Kidney (tissue), 14 donors: Measurements from ENCODE around the gene IPO4. TPM values are rescaled to one million over a fixed set of nuclear protein-coding genes. Genes with fewer than 3 reads are reported as not detected.
A peak's percentile ranks its signal among the peaks of the same experiment; 100 is the strongest.

Source experiments
- DNase-seq, 5 donors: peaks; one replicate each; pipeline ENCODE4 v3.0.0-alpha.2; 2013 to 2020
- FAIRE-seq: peaks from 2 replicates; lab custom pipeline; 2012; peaks lifted over from hg19 to GRCh38; lab: Jason Lieb, UNC
- H3K27ac ChIP-seq, 2 donors: one replicate each; pipeline ENCODE4 v1.7.0; 2013; ENCODE audit warnings: low read depth in 2 of 2, low read length in 2 of 2, inconsistent platforms in 1 of 2
- H3K27me3 ChIP-seq: one replicate; pipeline ENCODE4 v1.7.1; 2013; ENCODE audit warnings: low read length, inconsistent platforms; ENCODE audit not compliant: control insufficient read depth, insufficient read depth
- H3K36me3 ChIP-seq, 3 donors: one replicate each; pipeline versions ENCODE4 v1.7.0 to v1.7.1; 2013; ENCODE audit warnings: low read length in 3 of 3, control low read depth in 1 of 3, inconsistent platforms in 1 of 3; ENCODE audit not compliant: insufficient read depth in 3 of 3, control insufficient read depth in 2 of 3
- H3K4me1 ChIP-seq, 3 donors: one replicate each; pipeline versions ENCODE4 v1.7.0 to v1.7.1; 2013; ENCODE audit warnings: low read length in 3 of 3, inconsistent platforms in 1 of 3, low read depth in 1 of 3; ENCODE audit not compliant: control insufficient read depth in 2 of 3, insufficient read depth in 2 of 3
- H3K4me3 ChIP-seq, 3 donors: one replicate each; pipeline versions ENCODE4 v1.7.0 to v1.8.1; 2013; ENCODE audit warnings: low read length in 3 of 3, control low read depth in 1 of 3, inconsistent platforms in 1 of 3
- H3K9ac ChIP-seq, 3 donors: one replicate each; pipeline versions ENCODE4 v1.7.0 to v1.7.1; 2013; ENCODE audit warnings: low read length in 3 of 3, control low read depth in 1 of 3, inconsistent platforms in 1 of 3
- H3K9me3 ChIP-seq, 3 donors: one replicate each; pipeline versions ENCODE4 v1.7.0 to v1.7.1; 2013; ENCODE audit warnings: low read length in 3 of 3, control low read depth in 1 of 3, inconsistent platforms in 1 of 3; ENCODE audit not compliant: control insufficient read depth in 2 of 3, insufficient read depth in 1 of 3
- intact Hi-C: fragments of 100-400 bp; cut with DNase I; formaldehyde crosslinking; loops from one replicate; pipeline ENCODE4 v1.11.1; 2022
- polyA plus RNA-seq: library from polyadenylated mRNA; stranded (reverse); fragments of 350-450 nt; fragmentation: Illumina TruSeq; extraction: RNeasy Lipid Tissue Mini Kit (QIAGEN cat#74804); gene quantifications from one replicate; pipeline ENCODE4 v1.2.3, GENCODE V29; 2014; ENCODE audit warnings: low read depth, low replicate concordance; ENCODE audit not compliant: insufficient read depth
- total RNA-seq: library from RNA; stranded (reverse); fragmentation: NEBNext Ultra II Directional; extraction: Animal tissue kit (Norgen Biotek cat#: 25700); gene quantifications from one replicate; pipeline ENCODE4 v1.2.1, GENCODE V29; 2021
- TF ChIP-seq, protein P1 (sequence below): IDR thresholded peaks from 3 replicates; pipeline ENCODE4 v1.5.1; 2012; ENCODE audit warnings: mild to moderate bottlenecking, moderate library complexity, borderline replicate concordance; ENCODE audit not compliant: insufficient read depth; ENCODE audit errors: extremely low read depth
- donor health status: control.
- donor health status: control.
- donor health status: control.
- donor health status: control.
- donor health status: control.
- donor health status: DM: yes; HTN: yes; CAD: no.
- donor health status: Normal renal cell carcinoma (clear cell type).

Gene IPO4
- total and polyA plus RNA-seq, 2 donors from 2014 or later: 22.2 to 49.5 TPM

DNA sequence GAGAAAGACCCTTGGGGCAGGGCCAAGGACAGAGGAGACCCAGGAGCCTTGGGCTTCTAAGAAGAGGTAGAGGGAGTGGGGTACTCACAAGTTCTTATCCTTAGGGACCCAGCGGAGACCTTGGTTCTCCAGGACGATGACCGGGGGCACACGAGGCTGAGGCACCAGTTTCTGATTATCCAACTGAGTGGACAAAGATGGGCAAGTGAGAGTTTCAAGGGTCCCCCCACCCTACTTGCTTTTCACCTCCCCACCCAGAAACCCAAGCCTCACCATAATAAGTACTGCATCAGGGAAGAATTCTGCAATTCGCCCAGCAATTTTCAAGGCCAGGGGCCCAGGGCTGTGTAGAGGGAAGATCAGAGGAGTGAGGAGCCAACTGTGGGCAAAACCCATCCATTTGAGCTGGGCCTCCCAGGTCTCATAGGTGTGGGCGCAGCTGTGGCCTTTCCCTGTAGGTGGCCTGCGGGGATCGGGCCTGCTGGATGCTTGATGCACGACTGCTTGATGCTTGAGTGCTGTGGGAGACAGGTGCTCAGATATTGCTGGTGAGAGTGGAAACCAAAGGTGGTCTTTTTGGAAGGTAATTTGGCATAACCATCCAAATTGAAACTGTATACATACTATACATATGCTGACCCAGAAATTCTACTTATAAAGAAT, 49.2 kb downstream of the IPO4 start:
- H3K4me1 ChIP-seq: peaks cover 0 to 38% (median 15%) of the 10 kb centered on the region in 3 donors
- no peak overlapping the region for H3K9ac ChIP-seq
- H3K27ac ChIP-seq: no peak overlapping the region
- H3K36me3 ChIP-seq: peaks cover 0 to 23% (median 14%) of the 10 kb centered on the region in 3 donors
- H3K4me3 ChIP-seq: no peak overlapping the region
- no peaks in the 10 kb centered on the region for H3K27me3 ChIP-seq
- TF ChIP-seq, protein P1, sequence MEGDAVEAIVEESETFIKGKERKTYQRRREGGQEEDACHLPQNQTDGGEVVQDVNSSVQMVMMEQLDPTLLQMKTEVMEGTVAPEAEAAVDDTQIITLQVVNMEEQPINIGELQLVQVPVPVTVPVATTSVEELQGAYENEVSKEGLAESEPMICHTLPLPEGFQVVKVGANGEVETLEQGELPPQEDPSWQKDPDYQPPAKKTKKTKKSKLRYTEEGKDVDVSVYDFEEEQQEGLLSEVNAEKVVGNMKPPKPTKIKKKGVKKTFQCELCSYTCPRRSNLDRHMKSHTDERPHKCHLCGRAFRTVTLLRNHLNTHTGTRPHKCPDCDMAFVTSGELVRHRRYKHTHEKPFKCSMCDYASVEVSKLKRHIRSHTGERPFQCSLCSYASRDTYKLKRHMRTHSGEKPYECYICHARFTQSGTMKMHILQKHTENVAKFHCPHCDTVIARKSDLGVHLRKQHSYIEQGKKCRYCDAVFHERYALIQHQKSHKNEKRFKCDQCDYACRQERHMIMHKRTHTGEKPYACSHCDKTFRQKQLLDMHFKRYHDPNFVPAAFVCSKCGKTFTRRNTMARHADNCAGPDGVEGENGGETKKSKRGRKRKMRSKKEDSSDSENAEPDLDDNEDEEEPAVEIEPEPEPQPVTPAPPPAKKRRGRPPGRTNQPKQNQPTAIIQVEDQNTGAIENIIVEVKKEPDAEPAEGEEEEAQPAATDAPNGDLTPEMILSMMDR: no peak
- FAIRE-seq (no peak), DNase-seq (no peak)
- intact Hi-C loops: no loop called here
- H3K9me3 ChIP-seq: no peaks in the 10 kb centered on the region

DNA sequence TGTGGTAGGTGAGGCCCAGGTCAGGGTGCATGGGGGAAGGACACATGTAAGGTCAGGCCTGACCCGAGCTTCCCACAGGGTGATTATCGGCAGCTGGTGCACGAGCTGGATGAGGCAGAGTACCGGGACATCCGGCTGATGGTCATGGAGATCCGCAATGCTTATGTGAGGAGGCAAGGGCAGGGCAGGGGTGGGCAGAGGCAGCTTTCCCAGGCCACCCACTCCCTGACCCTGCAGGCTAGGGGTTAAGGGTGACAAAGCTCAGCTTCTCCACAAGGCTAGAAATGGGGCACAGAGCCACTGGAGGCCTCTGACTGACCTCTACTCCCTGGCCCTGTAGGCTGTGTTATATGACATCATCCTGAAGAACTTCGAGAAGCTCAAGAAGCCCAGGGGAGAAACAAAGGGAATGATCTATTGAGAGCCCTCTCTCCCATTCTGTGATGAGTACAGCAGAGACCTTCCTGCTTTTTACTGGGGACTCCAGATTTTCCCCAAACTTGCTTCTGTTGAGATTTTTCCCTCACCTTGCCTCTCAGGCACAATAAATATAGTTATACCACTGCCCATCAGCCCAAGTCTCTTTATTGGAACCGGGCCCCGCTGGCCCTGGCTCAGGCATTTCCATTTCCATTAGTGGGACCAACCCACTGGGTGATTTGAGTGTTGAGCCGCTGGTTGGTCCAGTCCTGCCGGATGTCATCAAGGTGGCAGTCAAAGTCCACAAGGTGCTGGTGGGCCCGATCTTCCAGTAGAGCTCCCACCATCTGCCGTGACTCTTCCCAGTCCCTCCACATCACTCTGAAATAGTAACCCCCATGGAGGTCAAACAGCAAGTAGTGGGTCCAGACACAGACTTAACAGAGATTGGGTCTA, 50.0 kb downstream of the IPO4 start:
- peak in 1 of 5 donors; percentile 67 for DNase-seq
- no peaks in the 10 kb centered on the region for H3K27me3 ChIP-seq
- no peaks in the 10 kb centered on the region for H3K9me3 ChIP-seq
- intact Hi-C loops: no loop called here
- FAIRE-seq: no peak
- no peak overlapping the region for H3K4me3 ChIP-seq
- TF ChIP-seq, protein P1: no peak
- H3K27ac ChIP-seq: no peak overlapping the region
- no peak overlapping the region for H3K9ac ChIP-seq
- peaks cover 0 to 38% (median 15%) of the 10 kb centered on the region in 3 donors for H3K4me1 ChIP-seq
- peaks cover 0 to 23% (median 14%) of the 10 kb centered on the region in 3 donors for H3K36me3 ChIP-seq

DNA sequence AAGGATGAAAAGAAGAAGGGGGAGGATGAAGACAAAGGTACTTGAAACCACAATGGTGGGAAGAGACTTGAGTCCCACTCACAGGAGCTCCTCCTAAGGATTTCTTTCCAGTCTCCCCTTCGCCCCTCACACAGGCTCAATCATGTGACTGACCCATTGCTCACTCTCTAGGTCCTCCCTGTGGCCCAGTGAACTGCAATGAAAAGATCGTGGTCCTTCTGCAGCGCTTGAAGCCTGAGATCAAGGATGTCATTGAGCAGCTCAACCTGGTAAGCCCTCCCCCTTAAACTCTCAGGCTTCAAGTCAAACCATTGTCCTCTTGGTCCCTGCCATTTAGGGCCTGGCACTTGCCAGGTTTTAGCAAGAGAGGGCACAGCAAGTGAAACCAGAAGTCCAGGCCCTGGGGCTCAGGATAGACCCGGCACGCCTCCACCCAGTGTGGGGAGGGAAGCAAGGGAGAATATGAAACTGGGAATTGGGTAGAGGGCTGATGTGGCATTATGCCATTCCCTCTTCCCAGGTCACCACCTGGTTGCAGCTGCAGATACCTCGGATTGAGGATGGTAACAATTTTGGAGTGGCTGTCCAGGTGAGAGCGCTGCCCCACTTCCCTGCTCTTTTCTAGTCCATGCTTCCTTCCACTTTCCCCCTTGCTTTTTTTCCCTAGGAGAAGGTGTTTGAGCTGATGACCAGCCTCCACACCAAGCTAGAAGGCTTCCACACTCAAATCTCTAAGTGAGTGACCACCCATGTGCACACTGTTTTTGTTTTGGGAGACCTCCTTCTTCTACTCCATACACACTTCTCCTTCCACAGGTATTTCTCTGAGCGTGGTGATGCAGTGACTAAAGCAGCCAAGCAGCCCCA, 50.9 kb downstream of the IPO4 start:
- TF ChIP-seq, protein P1: no peak
- intact Hi-C loops: no loop called here
- Histone ChIP-seq H3K9ac (no peak overlapping the region), H3K36me3 (peaks cover 0 to 23% (median 14%) of the 10 kb centered on the region in 3 donors), H3K4me1 (peaks cover 0 to 38% (median 15%) of the 10 kb centered on the region in 3 donors), H3K27ac (no peak overlapping the region), H3K27me3 (no peaks in the 10 kb centered on the region), H3K4me3 (no peak overlapping the region), H3K9me3 (no peaks in the 10 kb centered on the region)
- FAIRE-seq: no peak
- no peak for DNase-seq
